AG04449 (cell line): ENCODE data around the gene ENOX2.

Experiments
- CTCF ChIA-PET: fragments of 350-600 bp; formaldehyde crosslinking; extraction: SDS; loops from one replicate; lab custom pipeline; 2021; ENCODE audit warnings: antibody characterized with exemption; lab: Yijun Ruan, JAX
- POLR2A ChIA-PET: fragments of 400-600, 350-600 bp; formaldehyde crosslinking; extraction: SDS; loops from one replicate; lab custom pipeline; 2020; ENCODE audit warnings: antibody characterized with exemption, inconsistent platforms; lab: Yijun Ruan, JAX
- DNase-seq: peaks from one replicate; pipeline ENCODE4 v3.0.0-alpha.2; 2010; ENCODE audit warnings: low read depth, low spot score
- H3K4me3 ChIP-seq: 2 replicates; pipeline ENCODE4 v1.5.1; 2011; ENCODE audit warnings: low read depth, mild to moderate bottlenecking, control low read depth, low read length
- TF ChIP-seq, protein P1 (sequence below): IDR thresholded peaks from one replicate; pipeline ENCODE4 v1.5.1; 2011; ENCODE audit warnings: mild to moderate bottlenecking, moderate library complexity, low read length, control low read depth, inconsistent platforms; ENCODE audit not compliant: insufficient read depth; ENCODE audit errors: missing control alignments

ENOX2 gene

DNA sequence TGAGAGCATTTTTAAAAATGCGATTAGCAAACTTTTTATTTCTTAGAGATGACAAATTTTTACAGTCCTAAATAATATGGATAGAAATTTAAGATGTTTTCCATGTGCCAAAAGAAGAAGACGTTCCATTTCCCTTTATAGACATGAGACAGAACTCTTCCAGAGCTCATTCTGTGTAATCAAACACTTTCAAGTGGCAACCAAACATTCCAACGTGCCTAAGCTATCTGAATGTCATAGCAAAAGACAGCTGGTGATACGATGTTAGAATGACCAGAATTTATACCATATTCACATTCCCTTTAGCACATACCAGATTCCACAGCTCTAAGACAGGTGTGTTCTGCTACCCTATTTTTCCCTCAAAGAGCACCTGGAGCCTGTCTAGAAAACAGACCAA lies 133.2 kb downstream of the ENOX2 start:
- ChIA-PET CTCF (no interaction called here), POLR2A (no interaction called here)
- DNase-seq, result no peak
- H3K4me3 ChIP-seq, result no peak overlapping the region
- TF ChIP-seq, protein P1, sequence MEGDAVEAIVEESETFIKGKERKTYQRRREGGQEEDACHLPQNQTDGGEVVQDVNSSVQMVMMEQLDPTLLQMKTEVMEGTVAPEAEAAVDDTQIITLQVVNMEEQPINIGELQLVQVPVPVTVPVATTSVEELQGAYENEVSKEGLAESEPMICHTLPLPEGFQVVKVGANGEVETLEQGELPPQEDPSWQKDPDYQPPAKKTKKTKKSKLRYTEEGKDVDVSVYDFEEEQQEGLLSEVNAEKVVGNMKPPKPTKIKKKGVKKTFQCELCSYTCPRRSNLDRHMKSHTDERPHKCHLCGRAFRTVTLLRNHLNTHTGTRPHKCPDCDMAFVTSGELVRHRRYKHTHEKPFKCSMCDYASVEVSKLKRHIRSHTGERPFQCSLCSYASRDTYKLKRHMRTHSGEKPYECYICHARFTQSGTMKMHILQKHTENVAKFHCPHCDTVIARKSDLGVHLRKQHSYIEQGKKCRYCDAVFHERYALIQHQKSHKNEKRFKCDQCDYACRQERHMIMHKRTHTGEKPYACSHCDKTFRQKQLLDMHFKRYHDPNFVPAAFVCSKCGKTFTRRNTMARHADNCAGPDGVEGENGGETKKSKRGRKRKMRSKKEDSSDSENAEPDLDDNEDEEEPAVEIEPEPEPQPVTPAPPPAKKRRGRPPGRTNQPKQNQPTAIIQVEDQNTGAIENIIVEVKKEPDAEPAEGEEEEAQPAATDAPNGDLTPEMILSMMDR, result no peak

DNA sequence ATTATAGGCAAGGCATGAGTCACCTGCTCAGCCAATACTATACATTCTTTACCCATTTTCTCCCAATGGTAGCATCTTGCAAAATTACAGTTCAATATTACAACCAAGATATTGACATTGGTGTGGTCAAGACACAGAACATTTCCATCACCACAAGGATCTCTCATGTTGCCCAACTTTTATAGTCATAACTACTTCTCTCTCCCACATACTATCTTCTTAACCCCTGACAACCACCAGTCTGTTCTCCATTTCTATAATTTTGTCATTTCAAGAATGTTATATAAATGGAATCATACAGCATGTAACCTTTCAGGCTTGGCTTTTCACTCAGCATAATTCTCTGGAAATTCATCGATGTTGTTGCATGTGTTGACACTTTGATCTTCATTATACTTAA lies 144.9 kb downstream of the ENOX2 start:
- no peak for DNase-seq
- no peak overlapping the region for H3K4me3 ChIP-seq
- CTCF ChIA-PET, result no interaction called here
- TF ChIP-seq, protein P1, result no peak
- POLR2A ChIA-PET, result no interaction called here

DNA sequence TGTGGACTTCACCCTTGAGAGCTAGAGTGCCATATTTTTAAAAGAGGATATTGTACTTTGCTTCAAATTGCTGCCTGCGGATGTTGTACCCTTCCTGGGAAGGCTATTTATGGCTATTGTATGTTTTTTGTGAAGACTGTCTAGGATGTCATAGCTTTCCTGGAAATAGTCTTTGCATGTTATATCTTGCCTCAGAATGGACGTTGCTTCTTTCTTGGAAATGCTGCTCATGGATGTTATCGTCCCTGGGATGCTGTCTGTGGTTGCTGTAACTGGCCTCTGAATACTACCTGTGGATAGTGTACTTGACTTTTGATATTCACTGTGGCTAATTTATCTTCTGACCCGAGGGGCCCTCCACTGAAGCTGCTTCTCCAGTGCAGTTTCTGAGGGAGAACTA lies 146.8 kb downstream of the ENOX2 start:
- POLR2A ChIA-PET, result no interaction called here
- TF ChIP-seq, protein P1, result no peak
- no peak for DNase-seq
- no peak overlapping the region for H3K4me3 ChIP-seq
- CTCF ChIA-PET, result no interaction called here

DNA sequence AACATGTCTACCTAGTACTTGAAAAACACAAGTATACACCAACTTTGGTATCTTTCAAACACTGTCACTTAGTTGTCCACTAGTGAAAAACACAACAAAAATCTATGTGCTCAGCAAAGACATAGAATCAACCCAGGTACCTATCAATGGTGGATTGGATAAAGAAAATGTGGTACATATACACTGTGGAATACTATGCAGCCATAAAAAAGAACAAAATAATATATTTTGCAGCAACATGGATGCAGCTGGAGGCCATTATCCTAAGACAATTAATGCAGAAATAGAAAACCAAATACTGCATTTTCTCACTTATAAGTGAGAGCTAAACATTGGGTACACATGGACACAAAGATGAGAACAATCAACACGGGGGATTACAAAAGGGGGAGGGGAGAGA lies 148.7 kb downstream of the ENOX2 start:
- CTCF ChIA-PET, result no interaction called here
- DNase-seq, result no peak
- TF ChIP-seq, protein P1, result no peak
- POLR2A ChIA-PET, result no interaction called here
- no peak overlapping the region for H3K4me3 ChIP-seq

DNA sequence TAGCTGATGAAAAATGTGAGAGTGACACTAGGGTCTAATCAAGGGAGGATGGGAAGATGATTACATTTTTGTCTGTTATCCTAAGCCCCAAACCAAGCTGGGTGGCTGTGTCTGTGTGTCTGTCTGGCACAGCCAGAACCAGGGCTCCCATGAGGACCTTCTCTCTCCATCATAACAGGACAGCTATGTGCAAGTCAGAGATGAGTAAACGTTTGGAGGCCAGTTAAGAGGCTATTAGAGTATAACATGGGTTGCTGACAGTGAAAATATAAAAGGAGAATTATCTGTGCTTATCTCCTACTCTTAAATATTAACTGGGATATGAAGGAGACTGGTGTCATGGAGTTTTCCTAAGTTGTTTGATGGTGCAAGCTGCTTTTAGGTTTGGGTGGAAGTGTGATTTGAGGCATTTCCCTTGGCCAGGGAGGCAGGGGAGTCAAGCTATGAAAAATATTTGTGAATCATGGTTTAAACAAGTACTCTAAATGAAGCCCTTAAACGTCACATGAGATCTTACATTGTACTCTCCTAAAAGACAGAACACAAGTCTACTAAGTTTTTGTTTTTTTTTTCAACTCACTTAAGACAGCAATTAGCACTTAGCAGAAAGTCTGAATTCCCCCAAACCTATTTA lies 156.2 kb downstream of the ENOX2 start:
- H3K4me3 ChIP-seq, result no peak overlapping the region
- TF ChIP-seq, protein P1, result no peak
- CTCF ChIA-PET, result interaction anchor here (0.9 kb wide), 1 partner anchor 171 kb away, joined by 3 read pairs; no protein-coding TSS in a partner anchor
- DNase-seq, result peak; percentile 28
- POLR2A ChIA-PET, result no interaction called here

DNA sequence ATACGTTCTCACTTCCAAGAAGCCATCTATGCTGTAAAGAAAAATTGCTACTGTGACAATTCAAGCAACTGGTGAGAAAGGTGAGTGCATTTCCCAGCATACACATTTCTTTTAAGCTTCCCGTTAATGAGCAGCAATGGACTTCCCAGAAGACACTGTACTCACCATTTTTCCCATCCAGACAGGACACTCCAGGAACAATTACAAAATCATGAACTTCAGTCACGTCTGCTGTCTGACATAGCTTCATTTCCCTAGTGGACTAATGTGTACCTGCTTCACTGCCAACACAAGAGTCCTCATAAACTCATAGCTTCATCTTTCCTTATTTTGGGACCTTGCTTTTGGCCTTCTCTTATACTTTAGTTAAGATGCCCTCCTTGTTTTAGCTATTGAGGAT lies 156.9 kb downstream of the ENOX2 start:
- POLR2A ChIA-PET, result no interaction called here
- no peak overlapping the region for H3K4me3 ChIP-seq
- TF ChIP-seq, protein P1, result no peak
- no peak for DNase-seq
- CTCF ChIA-PET, result interaction anchor here (0.9 kb wide), 1 partner anchor 170 kb away, joined by 3 read pairs; no protein-coding TSS in a partner anchor
